PC-9 (cell line): ENCODE measurements around the gene ZNF518B.

Experiments
- EZH2 ChIP-seq: fragments of 200-600 bp; sonication (generic); IDR thresholded peaks from 2 replicates; pipeline ENCODE4 v1.8.0; 2017; ENCODE audit warnings: antibody characterized with exemption, low read depth
- TF ChIP-seq, protein P1 (sequence below): fragments of 200-600 bp; sonication (generic); conservative IDR thresholded peaks from 2 replicates; pipeline ENCODE4 v1.6.1; 2017; ENCODE audit warnings: mixed run types, antibody characterized with exemption, mild to moderate bottlenecking, moderate library complexity

GRCh38 chr4:10455133-10455532, 2.1 kb downstream of the ZNF518B start:
- TF ChIP-seq, protein P1, sequence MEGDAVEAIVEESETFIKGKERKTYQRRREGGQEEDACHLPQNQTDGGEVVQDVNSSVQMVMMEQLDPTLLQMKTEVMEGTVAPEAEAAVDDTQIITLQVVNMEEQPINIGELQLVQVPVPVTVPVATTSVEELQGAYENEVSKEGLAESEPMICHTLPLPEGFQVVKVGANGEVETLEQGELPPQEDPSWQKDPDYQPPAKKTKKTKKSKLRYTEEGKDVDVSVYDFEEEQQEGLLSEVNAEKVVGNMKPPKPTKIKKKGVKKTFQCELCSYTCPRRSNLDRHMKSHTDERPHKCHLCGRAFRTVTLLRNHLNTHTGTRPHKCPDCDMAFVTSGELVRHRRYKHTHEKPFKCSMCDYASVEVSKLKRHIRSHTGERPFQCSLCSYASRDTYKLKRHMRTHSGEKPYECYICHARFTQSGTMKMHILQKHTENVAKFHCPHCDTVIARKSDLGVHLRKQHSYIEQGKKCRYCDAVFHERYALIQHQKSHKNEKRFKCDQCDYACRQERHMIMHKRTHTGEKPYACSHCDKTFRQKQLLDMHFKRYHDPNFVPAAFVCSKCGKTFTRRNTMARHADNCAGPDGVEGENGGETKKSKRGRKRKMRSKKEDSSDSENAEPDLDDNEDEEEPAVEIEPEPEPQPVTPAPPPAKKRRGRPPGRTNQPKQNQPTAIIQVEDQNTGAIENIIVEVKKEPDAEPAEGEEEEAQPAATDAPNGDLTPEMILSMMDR, result no peak
- TF ChIP-seq EZH2, result no peak
